ENCODE data around the gene RYR2. TPM values are rescaled to one million over a fixed set of nuclear protein-coding genes. Genes with fewer than 3 reads are reported as not detected.

The RYR2 gene
- total and polyA plus RNA-seq, 5 experiments from 2014 or later, result not detected

DNA sequence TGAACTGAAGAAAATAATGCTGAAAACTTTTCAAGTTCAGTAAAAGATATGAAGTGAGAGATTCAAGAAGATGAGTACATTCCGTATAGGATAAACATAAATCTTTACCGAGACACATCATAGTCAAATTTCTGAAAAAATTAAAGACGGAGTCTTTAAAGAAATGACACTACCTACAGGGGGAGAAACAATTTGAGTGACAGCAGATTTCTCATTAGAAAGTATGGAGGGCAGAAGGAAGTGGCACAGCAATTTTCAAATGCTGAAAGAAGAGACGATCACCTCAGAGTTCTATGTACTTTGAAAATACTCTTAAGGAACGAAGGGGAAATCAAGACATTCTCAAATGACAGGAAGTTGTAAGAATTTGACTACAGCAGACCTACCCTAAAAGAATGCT lies 577.6 kb downstream of the RYR2 start:
- DNase-seq, result no peak
- POLR2A ChIA-PET, result no interaction called here
- Mint-ChIP-seq H3K36me3 (no peaks in the 10 kb centered on the region), H3K27me3 (peaks cover 0 to 1% (median 0%) of the 10 kb centered on the region in 5 donors), H3K4me3 (no peak overlapping the region), H3K27ac (no peak overlapping the region), H3K4me1 (no peaks in the 10 kb centered on the region), H3K9me3 (peaks cover 10 to 42% (median 25%) of the 10 kb centered on the region in 9 donors)
- ATAC-seq, result no peak

DNA sequence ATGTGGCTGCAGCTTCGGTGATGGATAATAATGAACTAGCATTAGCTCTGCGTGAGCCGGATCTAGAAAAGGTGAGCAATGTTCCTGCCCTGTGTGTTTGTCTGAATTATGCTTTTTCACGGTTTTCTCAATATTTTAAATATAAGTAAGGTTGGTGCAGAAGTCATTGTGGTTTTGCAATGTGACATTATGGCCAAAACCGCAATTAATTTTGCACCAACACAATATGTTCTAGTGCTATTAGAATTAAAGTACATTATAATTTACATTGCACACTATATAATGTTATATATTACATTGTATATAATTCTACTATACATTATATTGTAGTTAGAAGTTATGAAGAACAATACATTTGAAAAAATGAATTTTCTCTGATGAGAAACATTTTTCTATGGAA lies 592.9 kb downstream of the RYR2 start:
- DNase-seq (no peak), ATAC-seq (no peak)
- H3K27ac Mint-ChIP-seq, result no peak overlapping the region
- no peak overlapping the region for H3K4me3 Mint-ChIP-seq
- H3K27me3 Mint-ChIP-seq, result no peaks in the 10 kb centered on the region
- H3K4me1 Mint-ChIP-seq, result no peaks in the 10 kb centered on the region
- peaks cover 0 to 20% (median 11%) of the 10 kb centered on the region in 9 donors for H3K9me3 Mint-ChIP-seq
- H3K36me3 Mint-ChIP-seq, result no peaks in the 10 kb centered on the region
- POLR2A ChIA-PET, result no interaction called here

DNA sequence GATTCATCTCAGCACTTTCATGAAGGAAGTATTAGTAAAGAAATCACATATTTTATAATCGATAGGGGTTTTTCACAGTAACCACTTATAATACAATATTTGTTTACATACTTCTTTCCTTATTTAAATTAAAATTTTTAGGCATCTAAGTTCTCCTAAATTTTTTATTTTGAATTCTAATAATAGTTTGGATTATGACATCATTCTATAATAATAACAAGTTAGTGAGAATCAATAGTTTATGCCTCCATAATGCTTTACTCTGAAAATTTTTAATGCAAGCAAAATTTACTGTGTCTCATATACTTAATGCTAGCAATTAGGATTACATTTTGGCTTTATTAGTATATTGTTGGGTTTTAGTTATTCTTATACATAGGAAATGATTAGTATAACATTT lies 596.6 kb downstream of the RYR2 start:
- H3K4me3 Mint-ChIP-seq, result no peak overlapping the region
- POLR2A ChIA-PET, result no interaction called here
- DNase-seq (no peak), ATAC-seq (no peak)
- H3K27me3 Mint-ChIP-seq, result no peaks in the 10 kb centered on the region
- H3K9me3 Mint-ChIP-seq, result peaks cover 0 to 20% (median 11%) of the 10 kb centered on the region in 9 donors
- no peaks in the 10 kb centered on the region for H3K4me1 Mint-ChIP-seq
- H3K36me3 Mint-ChIP-seq, result no peaks in the 10 kb centered on the region
- no peak overlapping the region for H3K27ac Mint-ChIP-seq

DNA sequence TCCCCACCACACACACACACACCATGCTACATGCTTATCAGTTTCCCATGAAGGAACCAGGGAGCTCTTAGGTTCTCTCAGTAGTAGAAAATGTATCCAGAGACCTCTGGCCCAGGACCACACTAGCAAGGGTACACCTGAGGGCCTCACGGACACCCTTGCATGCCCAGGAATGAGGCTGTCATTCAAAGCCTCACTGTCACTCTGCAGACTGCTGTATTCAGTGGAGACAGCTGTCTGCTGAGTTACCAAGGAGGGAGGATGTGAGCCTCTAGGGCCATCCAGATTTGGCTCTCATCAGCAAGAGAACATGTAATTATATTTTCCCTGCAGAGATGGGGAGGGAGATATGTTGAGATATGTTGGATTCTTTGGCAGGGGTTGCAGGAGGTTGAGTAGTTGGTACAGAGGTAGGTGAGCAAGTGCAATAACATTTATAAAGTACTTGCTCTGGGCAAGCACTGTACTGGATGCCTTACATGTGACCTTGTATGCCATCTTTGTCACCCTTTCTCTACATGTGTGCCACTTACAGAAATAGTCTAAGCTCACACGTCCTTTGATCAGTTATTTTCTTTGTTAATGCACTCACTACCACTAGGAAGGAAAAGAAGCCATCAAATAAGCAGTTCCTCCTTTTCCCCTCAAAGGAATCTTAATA lies 598.2 kb downstream of the RYR2 start:
- DNase-seq, result no peak
- no peaks in the 10 kb centered on the region for H3K36me3 Mint-ChIP-seq
- no peak overlapping the region for H3K4me3 Mint-ChIP-seq
- no peak overlapping the region for H3K27ac Mint-ChIP-seq
- POLR2A ChIA-PET, result no interaction called here
- ATAC-seq, result no peak
- H3K27me3 Mint-ChIP-seq, result no peaks in the 10 kb centered on the region
- peaks cover 0 to 10% (median 6%) of the 10 kb centered on the region in 9 donors for H3K9me3 Mint-ChIP-seq
- no peaks in the 10 kb centered on the region for H3K4me1 Mint-ChIP-seq

DNA sequence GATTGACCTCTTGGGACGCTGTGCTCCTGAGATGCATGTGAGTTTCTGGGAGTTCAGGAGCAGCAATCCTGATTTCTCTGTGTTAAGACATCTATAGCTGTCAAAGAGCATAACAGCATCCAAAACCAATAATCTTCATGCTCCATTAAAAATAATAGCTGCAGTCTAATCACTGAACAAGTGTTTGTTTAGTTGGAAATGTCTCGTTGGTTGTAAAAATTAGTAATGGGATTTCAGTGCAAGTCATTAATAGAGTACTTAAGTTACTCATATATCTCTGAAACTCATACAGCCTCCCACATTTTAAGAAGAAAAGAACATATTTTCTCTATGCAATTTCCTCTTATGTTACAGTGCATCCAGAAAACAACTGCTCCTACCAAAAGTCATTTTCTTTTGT lies 599.0 kb downstream of the RYR2 start:
- ATAC-seq (no peak), DNase-seq (no peak)
- H3K9me3 Mint-ChIP-seq, result peaks cover 0 to 6% (median 2%) of the 10 kb centered on the region in 9 donors
- H3K27me3 Mint-ChIP-seq, result no peaks in the 10 kb centered on the region
- no peaks in the 10 kb centered on the region for H3K4me1 Mint-ChIP-seq
- H3K4me3 Mint-ChIP-seq, result no peak overlapping the region
- H3K36me3 Mint-ChIP-seq, result no peaks in the 10 kb centered on the region
- no peak overlapping the region for H3K27ac Mint-ChIP-seq
- POLR2A ChIA-PET, result no interaction called here

DNA sequence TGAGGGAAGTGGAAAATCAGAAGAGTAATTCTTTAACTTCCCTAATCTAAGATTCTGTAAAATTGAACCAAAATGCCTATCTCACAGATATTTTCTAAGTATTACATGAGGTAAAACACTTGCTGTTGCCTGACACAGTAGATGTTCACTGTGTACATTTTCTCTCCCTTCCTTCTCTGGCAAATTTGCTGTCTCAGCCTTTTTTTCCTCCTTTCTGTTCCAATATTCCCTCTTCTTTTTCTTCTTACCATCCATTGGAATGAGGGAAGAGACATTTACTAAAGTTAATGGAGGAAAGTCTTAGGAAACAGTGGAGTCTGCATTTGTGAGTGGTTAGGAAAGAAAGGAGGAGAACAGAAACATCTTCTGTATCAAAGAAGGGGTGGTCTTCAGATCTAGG lies 608.8 kb downstream of the RYR2 start:
- no peaks in the 10 kb centered on the region for H3K4me1 Mint-ChIP-seq
- H3K36me3 Mint-ChIP-seq, result no peaks in the 10 kb centered on the region
- DNase-seq (no peak), ATAC-seq (no peak)
- H3K27ac Mint-ChIP-seq, result no peak overlapping the region
- POLR2A ChIA-PET, result no interaction called here
- H3K9me3 Mint-ChIP-seq, result peaks cover 0 to 4% (median 0%) of the 10 kb centered on the region in 9 donors
- H3K4me3 Mint-ChIP-seq, result no peak overlapping the region
- no peaks in the 10 kb centered on the region for H3K27me3 Mint-ChIP-seq

DNA sequence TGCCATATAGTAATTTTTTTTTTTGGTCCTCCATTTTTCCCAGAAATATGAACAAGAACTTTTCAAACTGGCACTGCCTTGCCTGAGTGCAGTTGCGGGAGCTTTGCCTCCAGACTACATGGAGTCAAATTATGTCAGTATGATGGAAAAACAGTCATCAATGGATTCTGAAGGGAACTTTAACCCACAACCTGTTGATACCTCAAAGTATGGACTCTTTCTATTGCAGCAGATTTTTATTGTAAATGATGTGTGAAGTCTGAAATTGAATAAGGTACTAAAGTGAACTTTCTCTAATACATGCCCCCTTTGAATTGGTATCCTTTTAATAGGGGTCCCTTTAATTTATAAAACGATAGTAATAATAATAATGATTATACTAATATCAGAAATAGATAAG lies 613.8 kb downstream of the RYR2 start:
- H3K9me3 Mint-ChIP-seq, result peaks cover 0 to 5% (median 0%) of the 10 kb centered on the region in 9 donors
- POLR2A ChIA-PET, result no interaction called here
- H3K27me3 Mint-ChIP-seq, result peaks cover 0 to 2% (median 0%) of the 10 kb centered on the region in 5 donors
- H3K36me3 Mint-ChIP-seq, result no peaks in the 10 kb centered on the region
- no peak overlapping the region for H3K4me3 Mint-ChIP-seq
- H3K4me1 Mint-ChIP-seq, result no peaks in the 10 kb centered on the region
- no peak overlapping the region for H3K27ac Mint-ChIP-seq
- ATAC-seq (no peak), DNase-seq (no peak)

DNA sequence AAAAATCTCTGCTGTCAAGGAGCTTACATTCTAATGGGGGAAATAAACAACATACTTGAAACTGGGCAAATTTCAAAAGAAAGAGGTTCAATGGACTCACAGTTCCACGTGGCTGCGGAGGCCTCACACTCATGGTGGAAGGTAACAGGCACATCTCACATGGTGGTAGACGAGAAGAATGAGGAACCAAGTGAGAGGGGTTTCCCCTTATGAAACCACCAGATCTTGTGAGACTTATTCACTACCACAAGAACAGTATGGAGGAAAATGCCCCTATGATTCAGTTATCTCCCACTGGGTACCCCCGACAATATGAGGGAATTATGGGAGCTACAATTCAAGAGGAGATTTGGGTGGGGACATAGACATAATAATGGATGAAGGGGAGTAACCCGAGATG lies 622.4 kb downstream of the RYR2 start:
- H3K4me3 Mint-ChIP-seq, result no peak overlapping the region
- DNase-seq (no peak), ATAC-seq (no peak)
- H3K36me3 Mint-ChIP-seq, result peaks cover 0 to 2% (median 0%) of the 10 kb centered on the region in 3 donors
- peaks cover 0 to 3% (median 0%) of the 10 kb centered on the region in 5 donors for H3K27me3 Mint-ChIP-seq
- H3K9me3 Mint-ChIP-seq, result peaks cover 0 to 7% (median 4%) of the 10 kb centered on the region in 9 donors
- no peaks in the 10 kb centered on the region for H3K4me1 Mint-ChIP-seq
- H3K27ac Mint-ChIP-seq, result no peak overlapping the region
- POLR2A ChIA-PET, result no interaction called here

DNA sequence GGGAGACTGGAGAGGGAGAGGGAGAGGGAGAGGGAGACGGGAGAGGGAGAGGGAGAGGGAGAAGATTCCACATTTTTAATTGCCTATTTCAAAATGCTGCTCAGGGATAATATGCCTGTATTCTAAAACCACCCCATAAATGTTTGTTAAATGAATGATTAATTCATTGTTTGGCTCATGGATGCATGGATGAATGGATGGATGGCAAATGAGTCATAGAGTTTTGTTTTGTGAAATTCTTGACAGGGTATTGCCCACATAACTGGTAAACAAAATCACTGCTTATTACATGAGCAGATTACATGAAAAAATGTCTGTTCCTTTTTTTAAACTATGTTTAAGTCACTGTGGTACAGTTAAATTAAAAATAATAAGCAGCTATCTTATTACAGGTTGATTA lies 628.3 kb downstream of the RYR2 start:
- no peaks in the 10 kb centered on the region for H3K27me3 Mint-ChIP-seq

DNA sequence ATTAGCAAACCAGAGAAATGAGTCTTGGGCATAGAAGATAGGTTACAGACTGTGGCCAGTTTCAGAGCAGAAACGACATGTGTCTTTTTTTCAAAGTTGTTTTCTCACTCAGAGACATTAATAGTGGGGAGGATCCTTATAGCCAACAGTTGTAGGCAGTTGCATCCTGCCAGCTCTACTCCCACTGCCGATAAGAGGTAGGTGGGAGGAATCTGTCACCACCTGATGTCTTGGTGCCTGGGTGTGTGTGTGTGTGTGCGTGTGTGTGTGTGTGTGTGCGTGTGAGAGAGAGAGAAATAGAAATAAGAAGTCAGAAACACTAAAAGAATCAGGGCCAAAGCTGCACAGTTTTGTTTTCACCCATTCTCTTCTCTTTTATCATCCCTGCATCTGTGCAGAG lies 629.3 kb downstream of the RYR2 start:
- Mint-ChIP-seq H3K27ac (no peak overlapping the region), H3K9me3 (peaks cover 0 to 7% (median 4%) of the 10 kb centered on the region in 9 donors), H3K4me3 (no peak overlapping the region), H3K27me3 (no peaks in the 10 kb centered on the region), H3K36me3 (peaks cover 0 to 2% (median 0%) of the 10 kb centered on the region in 3 donors), H3K4me1 (no peaks in the 10 kb centered on the region)
- POLR2A ChIA-PET, result no interaction called here
- DNase-seq, result no peak
- no peak for ATAC-seq

More for the DNA sequence above, 628.3 kb downstream of the RYR2 start:
- POLR2A ChIA-PET, result no interaction called here
- H3K4me1 Mint-ChIP-seq, result no peaks in the 10 kb centered on the region
- peaks cover 0 to 2% (median 0%) of the 10 kb centered on the region in 3 donors for H3K36me3 Mint-ChIP-seq
- peaks cover 0 to 7% (median 4%) of the 10 kb centered on the region in 9 donors for H3K9me3 Mint-ChIP-seq
- no peak for ATAC-seq
- no peak overlapping the region for H3K27ac Mint-ChIP-seq
- DNase-seq, result no peak
- no peak overlapping the region for H3K4me3 Mint-ChIP-seq

DNA sequence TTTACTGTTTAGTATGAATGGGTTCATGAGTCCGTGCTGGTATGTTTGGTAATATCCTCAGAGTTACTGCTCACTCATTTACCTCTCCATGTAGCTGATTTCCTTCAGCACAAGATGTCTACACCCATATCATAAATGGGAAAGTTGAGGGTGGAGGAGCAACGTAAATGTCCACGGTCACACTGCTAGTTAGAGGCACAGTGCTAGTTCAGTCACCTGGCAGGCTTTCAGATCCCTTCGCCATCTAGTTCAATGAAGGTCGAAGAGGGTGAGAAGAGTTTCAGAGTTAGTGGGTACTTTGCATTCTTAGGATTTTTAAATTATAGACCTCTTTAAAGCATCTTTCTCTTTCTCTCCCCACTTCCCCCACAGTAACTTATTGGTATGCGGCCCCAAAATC lies 630.0 kb downstream of the RYR2 start:
- POLR2A ChIA-PET, result no interaction called here
- no peak overlapping the region for H3K4me3 Mint-ChIP-seq
- no peak overlapping the region for H3K27ac Mint-ChIP-seq
- DNase-seq, result no peak
- H3K9me3 Mint-ChIP-seq, result peaks cover 0 to 6% (median 4%) of the 10 kb centered on the region in 9 donors
- ATAC-seq, result no peak
- peaks cover 0 to 2% (median 0%) of the 10 kb centered on the region in 3 donors for H3K36me3 Mint-ChIP-seq
- no peaks in the 10 kb centered on the region for H3K4me1 Mint-ChIP-seq
- H3K27me3 Mint-ChIP-seq, result no peaks in the 10 kb centered on the region

DNA sequence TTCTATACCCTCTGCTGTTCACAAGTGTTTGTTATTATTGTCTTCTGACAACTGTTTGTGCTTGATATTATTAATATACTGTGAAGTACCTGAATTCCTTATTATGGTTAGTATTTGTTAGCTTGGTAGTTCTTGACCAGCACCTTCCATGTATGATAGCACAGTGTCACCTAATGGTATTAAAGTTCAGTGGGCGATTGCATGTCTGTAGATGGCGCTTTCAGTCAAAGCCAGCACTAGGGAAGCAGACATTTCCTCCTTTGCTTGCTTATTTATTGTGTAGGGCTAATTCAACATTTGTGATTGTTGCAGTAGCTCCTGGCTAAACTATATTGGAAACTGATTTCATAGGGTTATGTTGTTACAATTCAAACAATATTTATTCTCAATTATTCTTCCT lies 630.8 kb downstream of the RYR2 start:
- Mint-ChIP-seq H3K27ac (no peak overlapping the region), H3K9me3 (peaks cover 0 to 6% (median 4%) of the 10 kb centered on the region in 9 donors), H3K27me3 (no peaks in the 10 kb centered on the region), H3K36me3 (peaks cover 0 to 2% (median 0%) of the 10 kb centered on the region in 3 donors), H3K4me1 (no peaks in the 10 kb centered on the region), H3K4me3 (no peak overlapping the region)
- POLR2A ChIA-PET, result no interaction called here
- ATAC-seq (no peak), DNase-seq (no peak)

DNA sequence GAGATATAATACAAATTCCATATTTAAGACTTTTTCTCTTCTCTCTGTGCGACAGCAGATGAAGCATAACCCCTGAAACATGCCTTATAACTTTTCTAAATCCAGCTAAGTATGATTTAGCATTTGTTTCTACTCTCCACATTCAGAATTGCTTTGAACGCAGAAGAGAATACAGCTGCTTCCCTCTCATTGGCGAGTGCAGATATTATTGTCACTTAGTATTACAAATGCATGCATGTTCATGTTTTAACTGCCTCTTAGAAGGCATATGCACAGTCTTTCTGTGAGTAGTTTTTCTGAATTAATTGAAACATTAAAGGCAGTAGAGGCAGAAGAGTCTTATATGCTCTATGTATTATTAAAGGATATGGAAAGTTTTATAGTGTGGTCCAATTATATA lies 631.6 kb downstream of the RYR2 start:
- Mint-ChIP-seq H3K4me3 (no peak overlapping the region), H3K27ac (no peak overlapping the region), H3K9me3 (peaks cover 0 to 2% (median under 1%) of the 10 kb centered on the region in 9 donors), H3K27me3 (no peaks in the 10 kb centered on the region), H3K36me3 (peaks cover 0 to under 1% (median 0%) of the 10 kb centered on the region in 3 donors), H3K4me1 (no peaks in the 10 kb centered on the region)
- POLR2A ChIA-PET, result no interaction called here
- no peak for ATAC-seq
- DNase-seq, result no peak

DNA sequence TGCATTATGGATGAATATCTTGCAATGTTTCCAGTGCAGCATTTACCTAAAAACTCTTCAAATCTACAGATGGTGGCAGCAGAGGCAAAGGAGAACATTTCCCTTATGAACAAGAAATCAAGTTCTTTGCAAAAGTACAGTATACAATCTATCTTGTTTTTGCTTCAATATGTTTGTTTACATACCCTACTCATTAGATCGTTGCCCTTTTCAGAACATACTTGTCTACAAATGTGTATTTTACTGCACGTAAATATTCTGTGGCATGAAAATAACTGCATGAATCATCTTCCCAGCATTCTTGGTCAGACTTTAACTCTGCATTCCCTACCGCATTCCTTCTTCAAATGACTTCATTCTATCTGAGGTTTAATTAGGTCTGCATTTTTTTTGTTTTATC lies 636.0 kb downstream of the RYR2 start:
- POLR2A ChIA-PET, result no interaction called here
- Mint-ChIP-seq H3K36me3 (no peaks in the 10 kb centered on the region), H3K4me3 (no peak overlapping the region), H3K9me3 (peaks cover 0 to 2% (median 0%) of the 10 kb centered on the region in 9 donors), H3K27me3 (peaks cover 0 to 8% (median 0%) of the 10 kb centered on the region in 5 donors), H3K27ac (no peak overlapping the region), H3K4me1 (no peaks in the 10 kb centered on the region)
- ATAC-seq (no peak), DNase-seq (no peak)

All from naive thymus-derived CD8-positive, alpha-beta T cell (primary cell).